GM12892 (cell line): ENCODE measurements around the gene DLX5.

ENCODE experiments used
- DNase-seq: peaks from one replicate; pipeline ENCODE4 v3.0.0; 2011; ENCODE audit not compliant: insufficient read length
- FAIRE-seq: peaks from 2 replicates; lab custom pipeline; 2011; peaks lifted over from hg19 to GRCh38; lab: Jason Lieb, UNC
- POLR2A ChIP-seq: IDR thresholded peaks from 2 replicates; pipeline ENCODE4 v1.6.1; 2011; ENCODE audit warnings: low read depth, low read length, control low read depth
- POLR2AphosphoS5 ChIP-seq: IDR thresholded peaks from 2 replicates; pipeline ENCODE4 v1.6.1; 2011; ENCODE audit warnings: low read depth, low read length, control low read depth
- TAF1 ChIP-seq: IDR thresholded peaks from 2 replicates; pipeline ENCODE4 v1.6.1; 2011; ENCODE audit warnings: low read depth, mild to moderate bottlenecking, control low read depth, low read length, borderline replicate concordance

The DLX5 gene

GRCh38 chr7:97008275-97008917, 16.2 kb downstream of the DLX5 start:
- TF ChIP-seq POLR2AphosphoS5 (no peak), POLR2A (no peak), TAF1 (no peak)
- DNase-seq (no peak), FAIRE-seq (no peak)

GRCh38 chr7:97007583-97007861, 17.1 kb downstream of the DLX5 start:
- no peak for TF ChIP-seq TAF1
- FAIRE-seq: no peak

GRCh38 chr7:97006816-97007582, 17.6 kb downstream of the DLX5 start:
- TF ChIP-seq POLR2AphosphoS5: no peak
- TF ChIP-seq TAF1: no peak
- no peak for TF ChIP-seq POLR2A
- FAIRE-seq: no peak
- no peak for DNase-seq

More at GRCh38 chr7:97007583-97007861, 17.1 kb downstream of the DLX5 start:
- no peak for DNase-seq

GRCh38 chr7:97006055-97006815, 18.4 kb downstream of the DLX5 start:
- DNase-seq (peak; percentile 48), FAIRE-seq (no peak)
- no peak for TF ChIP-seq POLR2AphosphoS5
- no peak for TF ChIP-seq POLR2A
- no peak for TF ChIP-seq TAF1

- TF ChIP-seq TAF1 (no peak), POLR2AphosphoS5 (no peak), POLR2A (no peak)
- FAIRE-seq: peak; percentile 30
- DNase-seq: no peak
These were observed 19.2 kb downstream of the DLX5 start, which contains the start of gene DLX6 for GRCh38 chr7:97005183-97006054. DLX6 (plus strand) TSS chr7:97005553; CDS start chr7:97005978, 425 bp downstream.

GRCh38 chr7:97004247-97005182, 20.1 kb downstream of the DLX5 start:
- no peak for DNase-seq
- no peak for TF ChIP-seq POLR2A
- no peak for TF ChIP-seq TAF1
- FAIRE-seq: no peak

GRCh38 chr7:97003262-97004246, 21.1 kb downstream of the DLX5 start:
- DNase-seq (no peak), FAIRE-seq (no peak)
- TF ChIP-seq POLR2A (no peak), POLR2AphosphoS5 (no peak), TAF1 (no peak)

GRCh38 chr7:97002555-97003261, 21.9 kb downstream of the DLX5 start:
- FAIRE-seq (no peak), DNase-seq (no peak)
- TF ChIP-seq TAF1 (no peak), POLR2AphosphoS5 (no peak), POLR2A (no peak)

- TF ChIP-seq POLR2A (no peak), POLR2AphosphoS5 (no peak), TAF1 (no peak)
- DNase-seq: no peak
- FAIRE-seq: no peak
These were observed 22.7 kb downstream of the DLX5 start for GRCh38 chr7:97001656-97002554.
